WERI-Rb-1 (cell line): Measurements from ENCODE around the gene MADD.

Experiments used
- DNase-seq: peaks from one replicate; pipeline ENCODE4 v3.0.0-alpha.2; 2020
- H3K27ac ChIP-seq: fragments of 250-450 bp; sonication (Bioruptor Pico); 2 replicates; pipeline ENCODE4 v1.5.1; 2020; ENCODE audit warnings: mild to moderate bottlenecking, moderate library complexity
- H3K27me3 ChIP-seq: fragments of 250-450 bp; sonication (Bioruptor Pico); 2 replicates; pipeline ENCODE4 v1.5.1; 2021; ENCODE audit warnings: mild to moderate bottlenecking, low read depth, moderate library complexity; ENCODE audit not compliant: insufficient read depth, severe bottlenecking
- H3K36me3 ChIP-seq: fragments of 250-450 bp; sonication (Bioruptor Pico); 2 replicates; pipeline ENCODE4 v1.5.1; 2020; ENCODE audit warnings: mild to moderate bottlenecking, moderate library complexity
- H3K4me3 ChIP-seq: 2 replicates; pipeline ENCODE4 v1.5.1; 2011; ENCODE audit warnings: low read depth, mild to moderate bottlenecking, control low read depth, low read length
- H3K9me3 ChIP-seq: fragments of 250-450 bp; sonication (Bioruptor Pico); 2 replicates; pipeline ENCODE4 v1.5.1; 2021; ENCODE audit warnings: mild to moderate bottlenecking, moderate library complexity; ENCODE audit not compliant: severe bottlenecking
- TF ChIP-seq, protein P1 (sequence below): IDR thresholded peaks from 2 replicates; pipeline ENCODE4 v1.5.1; 2011; ENCODE audit warnings: low read depth, mild to moderate bottlenecking, control low read depth, inconsistent platforms, low read length

Gene MADD

DNA sequence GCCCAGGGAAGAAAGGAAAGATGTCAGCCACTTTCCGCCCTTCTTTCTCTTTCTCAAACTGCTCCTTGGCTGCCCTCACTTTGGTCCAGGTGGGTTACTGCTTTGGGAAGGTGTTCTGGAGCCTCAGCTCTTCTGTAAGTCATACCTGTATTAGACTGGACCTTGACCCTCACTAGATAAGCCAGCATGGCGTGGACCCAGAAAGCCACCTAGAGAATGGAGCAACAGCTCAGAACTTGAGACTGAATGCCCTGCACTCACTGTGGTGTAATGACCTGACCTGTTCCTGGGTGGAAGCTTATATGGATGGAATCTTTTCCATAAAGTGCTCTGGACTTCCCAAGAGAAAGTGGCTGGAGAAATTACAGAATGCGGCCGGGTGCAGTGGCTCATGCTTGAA lies 36.9 kb upstream of the MADD start:
- H3K4me3 ChIP-seq, result no peak overlapping the region
- H3K9me3 ChIP-seq, result no peaks in the 10 kb centered on the region
- no peaks in the 10 kb centered on the region for H3K27me3 ChIP-seq
- H3K27ac ChIP-seq, result no peak overlapping the region
- TF ChIP-seq, protein P1, sequence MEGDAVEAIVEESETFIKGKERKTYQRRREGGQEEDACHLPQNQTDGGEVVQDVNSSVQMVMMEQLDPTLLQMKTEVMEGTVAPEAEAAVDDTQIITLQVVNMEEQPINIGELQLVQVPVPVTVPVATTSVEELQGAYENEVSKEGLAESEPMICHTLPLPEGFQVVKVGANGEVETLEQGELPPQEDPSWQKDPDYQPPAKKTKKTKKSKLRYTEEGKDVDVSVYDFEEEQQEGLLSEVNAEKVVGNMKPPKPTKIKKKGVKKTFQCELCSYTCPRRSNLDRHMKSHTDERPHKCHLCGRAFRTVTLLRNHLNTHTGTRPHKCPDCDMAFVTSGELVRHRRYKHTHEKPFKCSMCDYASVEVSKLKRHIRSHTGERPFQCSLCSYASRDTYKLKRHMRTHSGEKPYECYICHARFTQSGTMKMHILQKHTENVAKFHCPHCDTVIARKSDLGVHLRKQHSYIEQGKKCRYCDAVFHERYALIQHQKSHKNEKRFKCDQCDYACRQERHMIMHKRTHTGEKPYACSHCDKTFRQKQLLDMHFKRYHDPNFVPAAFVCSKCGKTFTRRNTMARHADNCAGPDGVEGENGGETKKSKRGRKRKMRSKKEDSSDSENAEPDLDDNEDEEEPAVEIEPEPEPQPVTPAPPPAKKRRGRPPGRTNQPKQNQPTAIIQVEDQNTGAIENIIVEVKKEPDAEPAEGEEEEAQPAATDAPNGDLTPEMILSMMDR, result no peak
- no peak for DNase-seq
- H3K36me3 ChIP-seq, result peaks cover 5% of the 10 kb centered on the region

DNA sequence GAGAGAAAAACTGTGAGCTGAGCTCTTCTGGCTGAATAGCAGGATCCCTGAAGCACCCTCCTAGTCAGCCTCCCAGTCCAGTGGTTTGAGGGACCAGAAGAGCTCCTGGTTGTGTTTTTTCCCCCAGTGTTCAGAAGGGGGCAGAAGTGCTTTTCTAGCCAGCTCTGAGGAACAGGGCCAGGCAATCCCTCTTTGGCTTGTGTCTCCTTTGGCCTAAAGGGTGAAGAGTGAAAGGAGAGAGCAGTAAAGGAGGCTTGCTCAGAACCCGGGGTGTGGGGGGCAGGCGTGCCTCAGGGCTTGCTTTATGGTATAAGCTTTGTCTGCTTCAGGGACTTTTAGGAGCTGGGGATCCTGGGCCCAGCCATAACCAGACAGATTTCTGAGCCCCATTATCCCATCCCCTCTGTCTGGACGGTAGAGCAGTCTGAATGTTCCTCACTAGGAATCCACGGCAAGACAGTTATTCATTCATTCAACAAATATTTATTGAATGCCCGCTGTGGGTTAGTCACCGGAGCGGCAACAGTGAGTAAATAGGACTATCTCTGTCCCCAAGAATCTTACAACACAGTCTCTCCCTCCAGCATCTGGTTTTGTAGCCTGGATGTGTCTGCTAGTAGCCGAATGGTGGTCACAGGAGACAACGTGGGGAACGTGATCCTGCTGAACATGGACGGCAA lies 35.8 kb upstream of the MADD start:
- H3K36me3 ChIP-seq, result peaks cover 12% of the 10 kb centered on the region
- TF ChIP-seq, protein P1, result peak; percentile 58
- H3K4me3 ChIP-seq, result no peak overlapping the region
- no peaks in the 10 kb centered on the region for H3K27me3 ChIP-seq
- H3K27ac ChIP-seq, result no peak overlapping the region
- peak; percentile 50 for DNase-seq
- H3K9me3 ChIP-seq, result no peaks in the 10 kb centered on the region

DNA sequence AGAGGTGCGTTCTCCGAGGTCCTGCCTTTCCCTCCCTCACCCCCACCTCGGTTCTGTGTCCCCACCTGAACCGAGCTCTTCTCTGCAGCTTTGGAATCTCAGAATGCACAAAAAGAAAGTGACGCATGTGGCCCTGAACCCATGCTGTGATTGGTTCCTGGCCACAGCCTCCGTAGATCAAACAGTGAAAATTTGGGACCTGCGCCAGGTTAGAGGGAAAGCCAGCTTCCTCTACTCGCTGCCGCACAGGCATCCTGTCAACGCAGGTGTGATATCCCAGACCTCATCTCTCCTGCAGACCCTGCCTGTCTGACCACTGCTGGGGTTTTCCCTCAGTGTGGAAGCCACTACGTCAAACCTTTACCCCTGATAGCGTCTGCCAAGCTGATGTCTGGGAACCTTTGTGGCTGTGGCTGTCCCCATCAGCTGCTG lies 35.2 kb upstream of the MADD start:
- no peak overlapping the region for H3K4me3 ChIP-seq
- no peaks in the 10 kb centered on the region for H3K27me3 ChIP-seq
- TF ChIP-seq, protein P1, result no peak
- H3K9me3 ChIP-seq, result no peaks in the 10 kb centered on the region
- peaks cover 18% of the 10 kb centered on the region for H3K36me3 ChIP-seq
- peak overlapping the region; percentile 80; the same call in 1 of the 2 replicates for H3K27ac ChIP-seq
- no peak for DNase-seq

DNA sequence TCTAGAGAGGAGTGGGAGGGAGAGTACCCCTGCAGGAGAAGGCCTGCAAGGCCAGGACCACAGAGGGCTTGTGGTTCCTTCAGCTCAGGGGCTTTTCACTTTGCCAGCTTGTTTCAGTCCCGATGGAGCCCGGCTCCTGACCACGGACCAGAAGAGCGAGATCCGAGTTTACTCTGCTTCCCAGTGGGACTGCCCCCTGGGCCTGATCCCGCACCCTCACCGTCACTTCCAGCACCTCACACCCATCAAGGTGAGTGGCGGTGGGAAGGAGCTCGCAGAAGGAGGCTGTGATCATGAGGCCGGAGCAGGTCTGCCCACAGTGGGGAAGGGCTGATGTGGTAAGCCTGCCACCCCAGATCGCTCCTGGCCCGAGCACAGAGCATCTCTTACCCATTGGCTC lies 34.8 kb upstream of the MADD start:
- TF ChIP-seq, protein P1, result no peak
- no peak overlapping the region for H3K4me3 ChIP-seq
- H3K27ac ChIP-seq, result peak overlapping the region; percentile 80; the same call in 1 of the 2 replicates
- H3K27me3 ChIP-seq, result no peaks in the 10 kb centered on the region
- DNase-seq, result no peak
- H3K36me3 ChIP-seq, result peaks cover 22% of the 10 kb centered on the region
- H3K9me3 ChIP-seq, result no peaks in the 10 kb centered on the region

DNA sequence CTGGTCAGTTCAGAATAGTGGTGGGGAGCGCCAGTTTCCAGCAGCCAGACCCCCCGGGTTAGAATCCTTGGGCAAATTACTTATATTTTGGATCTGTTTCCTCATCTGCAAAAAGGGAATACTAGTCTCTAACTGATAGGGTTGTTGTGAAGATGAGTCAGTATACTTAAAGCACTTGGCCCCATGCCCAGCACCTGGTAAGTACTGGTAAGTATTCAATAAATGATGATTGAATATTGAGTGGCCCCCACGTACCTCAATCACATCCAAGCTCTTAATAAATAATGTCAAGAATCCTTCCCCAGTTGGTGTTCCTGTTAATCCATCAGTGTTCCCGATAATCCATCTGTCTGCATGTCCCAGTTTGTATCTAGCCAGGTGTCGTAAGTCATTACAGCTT lies 33.5 kb upstream of the MADD start:
- Histone ChIP-seq H3K36me3 (peaks cover 36% of the 10 kb centered on the region), H3K27ac (peak overlapping the region; percentile 80), H3K9me3 (no peaks in the 10 kb centered on the region), H3K4me3 (no peak overlapping the region), H3K27me3 (no peaks in the 10 kb centered on the region)
- peak; percentile 37 for DNase-seq
- TF ChIP-seq, protein P1, result no peak

DNA sequence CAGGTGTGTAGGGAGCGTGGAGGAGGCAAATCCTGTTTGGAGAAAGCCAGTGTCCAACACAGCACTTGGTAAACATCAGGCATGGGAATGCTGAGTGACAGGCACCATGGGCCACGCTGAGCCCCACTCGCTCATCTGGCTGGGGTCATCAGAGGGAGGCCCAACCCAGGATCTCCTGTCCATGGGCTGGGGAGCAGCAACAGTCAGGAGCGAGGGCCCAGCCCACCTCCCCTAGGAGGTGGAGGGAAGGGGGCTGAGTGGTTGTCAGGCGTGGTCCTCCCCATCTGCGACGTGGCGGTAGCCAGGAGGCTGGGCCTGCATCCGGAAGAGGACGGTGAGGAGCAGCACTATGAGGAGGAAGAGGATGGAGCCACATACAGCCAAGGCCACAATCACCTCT lies 30.1 kb upstream of the MADD start:
- no peak for DNase-seq
- no peaks in the 10 kb centered on the region for H3K27me3 ChIP-seq
- H3K36me3 ChIP-seq, result peaks cover 66% of the 10 kb centered on the region
- H3K4me3 ChIP-seq, result no peak overlapping the region
- no peak overlapping the region for H3K27ac ChIP-seq
- H3K9me3 ChIP-seq, result no peaks in the 10 kb centered on the region
- TF ChIP-seq, protein P1, result no peak
